Thyroid gland (tissue), 4 donors: ENCODE results near the gene OPN3. TPM values are rescaled to one million over a fixed set of nuclear protein-coding genes. Genes with fewer than 3 reads are reported as not detected.

Experiments used
- DNase-seq, 2 donors: peaks; one replicate each; pipeline ENCODE4 v3.0.0-alpha.2; 2019
- H3K27ac ChIP-seq, 3 donors: fragments of 200-600 bp; sonication (generic); 1 replicate in 2 of 3; 2 replicates in 1 of 3; pipeline ENCODE4 v1.5.1; 2016 to 2019; ENCODE audit warnings: mild to moderate bottlenecking in 1 of 3, moderate library complexity in 1 of 3
- H3K27me3 ChIP-seq: fragments of 200-600 bp; sonication (generic); one replicate; pipeline ENCODE4 v1.5.1; 2019
- H3K36me3 ChIP-seq, 2 donors: fragments of 200-600 bp; sonication (generic); one replicate each; pipeline ENCODE4 v1.5.1; 2016 to 2019
- H3K4me1 ChIP-seq, 2 donors: fragments of 200-600 bp; sonication (generic); one replicate each; pipeline ENCODE4 v1.5.1; 2017 to 2019
- H3K4me3 ChIP-seq, 3 donors: fragments of 200-600 bp; sonication (generic); replicated peaks in 1 of 3; 1 replicate in 2 of 3; 2 replicates in 1 of 3; pipeline ENCODE4 v1.5.1; 2016; ENCODE audit warnings: mild to moderate bottlenecking in 1 of 3
- H3K9me3 ChIP-seq: fragments of 200-600 bp; sonication (generic); one replicate; pipeline ENCODE4 v1.5.1; 2017
- CTCF ChIP-seq, 6 experiments: fragments of 200-600 bp in 3 of 6; fragments of 450-650 bp in 3 of 6; sonication (generic) in 3 of 6; IDR thresholded peaks; one replicate each; pipeline ENCODE4 v1.5.1; 2016 to 2019; ENCODE audit warnings: antibody characterized with exemption in 6 of 6, mild to moderate bottlenecking in 2 of 6, inconsistent platforms in 1 of 6, moderate library complexity in 1 of 6
- POLR2A ChIP-seq, 2 donors: fragments of 450-650 bp; IDR thresholded peaks; one replicate each; pipeline ENCODE4 v1.6.1; 2017; ENCODE audit warnings: antibody characterized with exemption in 2 of 2, mild to moderate bottlenecking in 2 of 2, moderate library complexity in 1 of 2
- WGBS, 2 donors: methylation state at CpG; one replicate each; pipeline ENCODE4 v1.1.5; 2017; 5-methylcytosine and 5-hydroxymethylcytosine counted together
- intact Hi-C: fragments of 100-400 bp; cut with DNase I; formaldehyde crosslinking; loops from one replicate; pipeline ENCODE4 v1.15.1; 2023
- total RNA-seq, 4 donors: library from RNA; depleted of rRNA; stranded (reverse); fragments of >200 nt; gene quantifications; one replicate each; pipeline ENCODE4 v1.2.3, GENCODE V29; 2016

Gene OPN3
- total RNA-seq, 4 donors from 2014 or later = 19.2 to 45.0 (median 31.3) TPM

- no peak for DNase-seq
- TF ChIP-seq POLR2A (IDR thresholded peaks at IDR 0.05) (no peak), CTCF (IDR thresholded peaks at IDR 0.05) (no peak)
- no peak overlapping the region for H3K27ac ChIP-seq
Measured at GRCh38 chr1:241574154-241574553, 66.0 kb downstream of the OPN3 start.

GRCh38 chr1:241569848-241570247 lies 70.3 kb downstream of the OPN3 start:
- H3K27ac ChIP-seq = no peak overlapping the region
- TF ChIP-seq POLR2A (IDR thresholded peaks at IDR 0.05) (no peak), CTCF (IDR thresholded peaks at IDR 0.05) (no peak)
- H3K4me1 ChIP-seq = no peaks in the 10 kb centered on the region
- H3K36me3 ChIP-seq = no peaks in the 10 kb centered on the region
- no peaks in the 10 kb centered on the region for H3K9me3 ChIP-seq
- DNase-seq = no peak
- no peak overlapping the region for H3K4me3 ChIP-seq
- 91 to 95% methylated on average over 2 of the region's 2 CpGs for WGBS, 2 donors
- no peaks in the 10 kb centered on the region for H3K27me3 ChIP-seq
- intact Hi-C loops = no loop called here

More at GRCh38 chr1:241574154-241574553, 66.0 kb downstream of the OPN3 start:
- Histone ChIP-seq H3K27me3 (no peaks in the 10 kb centered on the region), H3K4me3 (no peak overlapping the region), H3K4me1 (no peaks in the 10 kb centered on the region), H3K36me3 (no peaks in the 10 kb centered on the region), H3K9me3 (no peaks in the 10 kb centered on the region)
- intact Hi-C loops = no loop called here

- no peak for DNase-seq
- intact Hi-C loops = no loop called here
- H3K9me3 ChIP-seq = no peaks in the 10 kb centered on the region
- no peak overlapping the region for H3K4me3 ChIP-seq
- WGBS, 2 donors = 91 to 93% methylated on average over 3 of the region's 3 CpGs
- H3K4me1 ChIP-seq = no peaks in the 10 kb centered on the region
- H3K36me3 ChIP-seq = no peaks in the 10 kb centered on the region
- TF ChIP-seq CTCF (IDR thresholded peaks at IDR 0.05) (no peak), POLR2A (IDR thresholded peaks at IDR 0.05) (no peak)
- no peaks in the 10 kb centered on the region for H3K27me3 ChIP-seq
- no peak overlapping the region for H3K27ac ChIP-seq
Measured at GRCh38 chr1:241560849-241561187, 79.4 kb downstream of the OPN3 start.

- no peak for TF ChIP-seq CTCF (IDR thresholded peaks at IDR 0.05)
- TF ChIP-seq POLR2A (IDR thresholded peaks at IDR 0.05) = no peak
- Histone ChIP-seq H3K36me3 (no peaks in the 10 kb centered on the region), H3K9me3 (no peaks in the 10 kb centered on the region), H3K4me1 (no peaks in the 10 kb centered on the region), H3K4me3 (no peak overlapping the region), H3K27me3 (no peaks in the 10 kb centered on the region), H3K27ac (no peak overlapping the region)
- intact Hi-C loops = no loop called here
- 82 to 91% methylated on average over 4 of the region's 4 CpGs for WGBS, 2 donors
- no peak for DNase-seq
Measured at GRCh38 chr1:241560146-241560848, 79.9 kb downstream of the OPN3 start.

- Histone ChIP-seq H3K9me3 (no peaks in the 10 kb centered on the region), H3K36me3 (no peaks in the 10 kb centered on the region), H3K27me3 (no peaks in the 10 kb centered on the region), H3K4me1 (no peaks in the 10 kb centered on the region), H3K27ac (no peak overlapping the region), H3K4me3 (no peak overlapping the region)
- no peak for TF ChIP-seq POLR2A (IDR thresholded peaks at IDR 0.05)
- TF ChIP-seq CTCF (IDR thresholded peaks at IDR 0.05) = no peak
- intact Hi-C loops = no loop called here
- 77 to 81% methylated on average over 5 of the region's 5 CpGs for WGBS, 2 donors
- DNase-seq = no peak
Measured at GRCh38 chr1:241557551-241558193, 82.5 kb downstream of the OPN3 start.
